Left hindlimb (tissue), 1 donor: ENCODE data around the gene GALNT12.

Experiments used
- DNase-seq: peaks from one replicate; pipeline ENCODE4 v3.0.0-alpha.2; 2018

Gene GALNT12

GRCh38 chr9:98864281-98865174 lies 57.1 kb downstream of the GALNT12 start:
- DNase-seq: peak; percentile 55

- no peak for DNase-seq
Observed at GRCh38 chr9:98865284-98865875, 57.9 kb downstream of the GALNT12 start.

- DNase-seq: no peak
Observed at GRCh38 chr9:98866435-98867102, 59.1 kb downstream of the GALNT12 start.

- DNase-seq: no peak
Observed at GRCh38 chr9:98867103-98867428, 59.6 kb downstream of the GALNT12 start.

GRCh38 chr9:98867429-98868168 lies 60.1 kb downstream of the GALNT12 start:
- DNase-seq: peak; percentile 72

GRCh38 chr9:98869078-98869745 lies 61.7 kb downstream of the GALNT12 start:
- no peak for DNase-seq

GRCh38 chr9:98869866-98870265 lies 62.4 kb downstream of the GALNT12 start:
- no peak for DNase-seq

GRCh38 chr9:98870782-98871557 lies 63.5 kb downstream of the GALNT12 start:
- DNase-seq: no peak

GRCh38 chr9:98871558-98872065 lies 64.1 kb downstream of the GALNT12 start:
- DNase-seq: no peak

GRCh38 chr9:98873526-98873925 lies 66.1 kb downstream of the GALNT12 start:
- DNase-seq: no peak

- no peak for DNase-seq
Observed at GRCh38 chr9:98873951-98874371, 66.5 kb downstream of the GALNT12 start.

GRCh38 chr9:98874721-98875255 lies 67.3 kb downstream of the GALNT12 start:
- no peak for DNase-seq

- DNase-seq: no peak
Observed at GRCh38 chr9:98875536-98875935, 68.1 kb downstream of the GALNT12 start.

- DNase-seq: peak; percentile 66
Observed at GRCh38 chr9:98877311-98877710, 69.8 kb downstream of the GALNT12 start.

- no peak for DNase-seq
Observed at GRCh38 chr9:98879094-98879962, 71.9 kb downstream of the GALNT12 start.

- DNase-seq: no peak
Observed at GRCh38 chr9:98879963-98880310, 72.5 kb downstream of the GALNT12 start.

- no peak for DNase-seq
Observed at GRCh38 chr9:98880311-98881015, 73.0 kb downstream of the GALNT12 start.

- DNase-seq: no peak
Observed at GRCh38 chr9:98881356-98881755, 73.9 kb downstream of the GALNT12 start.

- DNase-seq: no peak
Observed at GRCh38 chr9:98881836-98882568, 74.5 kb downstream of the GALNT12 start.
